Gastrocnemius medialis (tissue), 4 donors: ENCODE measurements around the gene GPC6.

Experiments used
- POLR2A ChIP-seq, 2 donors: fragments of 450-650 bp; IDR thresholded peaks; one replicate each; pipeline ENCODE4 v1.6.1; 2017; ENCODE audit warnings: antibody characterized with exemption in 2 of 2, mild to moderate bottlenecking in 2 of 2, moderate library complexity in 2 of 2
- TF ChIP-seq, protein P1 (sequence below), 5 experiments: fragments of 450-650 bp in 3 of 5; fragments of 200-600 bp in 2 of 5; sonication (generic) in 2 of 5; IDR thresholded peaks in 4 of 5; conservative IDR thresholded peaks in 1 of 5; 1 replicate in 4 of 5; 2 replicates in 1 of 5; pipeline ENCODE4 v1.5.1; 2016 to 2019; ENCODE audit warnings: antibody characterized with exemption in 5 of 5, mild to moderate bottlenecking in 3 of 5, moderate library complexity in 3 of 5

DNA sequence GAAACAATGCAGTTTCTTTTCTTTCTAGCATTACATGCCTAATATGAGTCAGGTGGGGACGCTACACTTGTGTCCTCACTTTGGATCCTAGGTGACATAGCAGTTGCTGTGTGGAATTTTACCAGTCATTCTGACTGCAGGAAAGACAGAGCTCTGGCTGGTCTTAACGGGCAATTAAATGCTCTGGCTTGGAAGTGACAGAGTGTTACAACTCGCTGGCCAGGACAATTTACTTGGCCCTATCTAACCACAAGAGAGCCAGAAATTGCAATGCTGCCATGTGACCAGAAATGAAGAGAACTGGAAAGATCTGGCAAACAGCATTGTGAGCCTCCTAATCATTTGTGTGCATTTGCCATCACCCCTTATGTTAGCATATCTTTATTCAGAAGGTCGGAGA lies 901.8 kb downstream of the GPC6 start:
- no peak for TF ChIP-seq POLR2A (IDR thresholded peaks at IDR 0.05)
- TF ChIP-seq, protein P1, sequence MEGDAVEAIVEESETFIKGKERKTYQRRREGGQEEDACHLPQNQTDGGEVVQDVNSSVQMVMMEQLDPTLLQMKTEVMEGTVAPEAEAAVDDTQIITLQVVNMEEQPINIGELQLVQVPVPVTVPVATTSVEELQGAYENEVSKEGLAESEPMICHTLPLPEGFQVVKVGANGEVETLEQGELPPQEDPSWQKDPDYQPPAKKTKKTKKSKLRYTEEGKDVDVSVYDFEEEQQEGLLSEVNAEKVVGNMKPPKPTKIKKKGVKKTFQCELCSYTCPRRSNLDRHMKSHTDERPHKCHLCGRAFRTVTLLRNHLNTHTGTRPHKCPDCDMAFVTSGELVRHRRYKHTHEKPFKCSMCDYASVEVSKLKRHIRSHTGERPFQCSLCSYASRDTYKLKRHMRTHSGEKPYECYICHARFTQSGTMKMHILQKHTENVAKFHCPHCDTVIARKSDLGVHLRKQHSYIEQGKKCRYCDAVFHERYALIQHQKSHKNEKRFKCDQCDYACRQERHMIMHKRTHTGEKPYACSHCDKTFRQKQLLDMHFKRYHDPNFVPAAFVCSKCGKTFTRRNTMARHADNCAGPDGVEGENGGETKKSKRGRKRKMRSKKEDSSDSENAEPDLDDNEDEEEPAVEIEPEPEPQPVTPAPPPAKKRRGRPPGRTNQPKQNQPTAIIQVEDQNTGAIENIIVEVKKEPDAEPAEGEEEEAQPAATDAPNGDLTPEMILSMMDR (IDR thresholded peaks at IDR 0.05 in 4 of 5, conservative IDR thresholded peaks at IDR 0.05 in 1 of 5), result no peak
